ENCODE data around the gene TBCD.

DNA sequence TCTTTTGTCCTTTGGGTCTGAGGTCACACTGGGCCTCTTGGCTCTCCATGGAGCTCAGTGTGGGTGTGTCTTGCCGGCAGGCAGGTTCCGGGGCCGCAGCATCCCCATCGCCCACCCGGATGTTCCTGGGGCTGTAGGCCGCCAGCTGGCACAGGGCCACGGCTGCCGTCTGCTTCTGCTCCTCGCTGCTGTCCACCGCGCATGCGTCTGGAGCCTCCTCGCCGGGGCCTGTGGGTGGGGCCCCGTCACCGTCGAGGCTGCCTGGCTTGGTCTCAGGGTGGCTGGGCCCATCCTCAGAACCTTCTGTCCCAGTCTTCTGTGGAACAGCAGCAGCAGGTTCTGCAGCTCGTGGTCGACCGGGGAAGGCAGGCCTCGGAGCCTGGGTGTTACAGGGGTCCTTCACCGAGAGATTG is 78.4 kb downstream of the TBCD start:
- TF ChIP-seq, protein P1, sequence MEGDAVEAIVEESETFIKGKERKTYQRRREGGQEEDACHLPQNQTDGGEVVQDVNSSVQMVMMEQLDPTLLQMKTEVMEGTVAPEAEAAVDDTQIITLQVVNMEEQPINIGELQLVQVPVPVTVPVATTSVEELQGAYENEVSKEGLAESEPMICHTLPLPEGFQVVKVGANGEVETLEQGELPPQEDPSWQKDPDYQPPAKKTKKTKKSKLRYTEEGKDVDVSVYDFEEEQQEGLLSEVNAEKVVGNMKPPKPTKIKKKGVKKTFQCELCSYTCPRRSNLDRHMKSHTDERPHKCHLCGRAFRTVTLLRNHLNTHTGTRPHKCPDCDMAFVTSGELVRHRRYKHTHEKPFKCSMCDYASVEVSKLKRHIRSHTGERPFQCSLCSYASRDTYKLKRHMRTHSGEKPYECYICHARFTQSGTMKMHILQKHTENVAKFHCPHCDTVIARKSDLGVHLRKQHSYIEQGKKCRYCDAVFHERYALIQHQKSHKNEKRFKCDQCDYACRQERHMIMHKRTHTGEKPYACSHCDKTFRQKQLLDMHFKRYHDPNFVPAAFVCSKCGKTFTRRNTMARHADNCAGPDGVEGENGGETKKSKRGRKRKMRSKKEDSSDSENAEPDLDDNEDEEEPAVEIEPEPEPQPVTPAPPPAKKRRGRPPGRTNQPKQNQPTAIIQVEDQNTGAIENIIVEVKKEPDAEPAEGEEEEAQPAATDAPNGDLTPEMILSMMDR (IDR thresholded peaks at IDR 0.05; ENCODE audit: low read depth, low read length) = no peak
- TF ChIP-seq POLR2A (IDR thresholded peaks at IDR 0.05; ENCODE audit: extremely low read depth, insufficient read length) = no peak

Data from NB4 (cell line).